HG03196 (cell line): ENCODE data around the gene PRR18.

ENCODE experiments used
- ATAC-seq: cut with Tn5 transposase; IDR thresholded peaks from one replicate; pipeline ENCODE4 v1.9.1; 2021; ENCODE audit not compliant: unreplicated experiment

The PRR18 gene

DNA sequence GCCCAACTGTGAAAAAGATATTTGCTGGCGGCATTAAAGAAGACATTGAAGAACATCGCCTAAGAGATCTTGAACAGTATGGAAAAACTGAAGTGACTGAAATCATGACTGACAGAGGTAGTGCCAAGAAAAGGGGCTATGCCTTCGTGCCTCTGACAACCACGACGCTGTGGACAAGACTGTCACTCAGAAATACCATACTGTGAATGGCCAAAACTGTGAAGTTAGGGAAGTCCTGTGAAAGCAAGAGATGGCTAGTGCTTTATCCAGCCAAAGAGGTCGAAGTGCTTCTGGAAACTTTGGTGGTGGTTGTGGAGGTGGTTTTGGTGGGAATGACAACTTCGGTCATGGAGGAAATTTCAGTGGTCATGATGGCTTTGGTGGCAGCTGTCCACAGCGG is 26.7 kb upstream of the PRR18 start:
- no peak for ATAC-seq

DNA sequence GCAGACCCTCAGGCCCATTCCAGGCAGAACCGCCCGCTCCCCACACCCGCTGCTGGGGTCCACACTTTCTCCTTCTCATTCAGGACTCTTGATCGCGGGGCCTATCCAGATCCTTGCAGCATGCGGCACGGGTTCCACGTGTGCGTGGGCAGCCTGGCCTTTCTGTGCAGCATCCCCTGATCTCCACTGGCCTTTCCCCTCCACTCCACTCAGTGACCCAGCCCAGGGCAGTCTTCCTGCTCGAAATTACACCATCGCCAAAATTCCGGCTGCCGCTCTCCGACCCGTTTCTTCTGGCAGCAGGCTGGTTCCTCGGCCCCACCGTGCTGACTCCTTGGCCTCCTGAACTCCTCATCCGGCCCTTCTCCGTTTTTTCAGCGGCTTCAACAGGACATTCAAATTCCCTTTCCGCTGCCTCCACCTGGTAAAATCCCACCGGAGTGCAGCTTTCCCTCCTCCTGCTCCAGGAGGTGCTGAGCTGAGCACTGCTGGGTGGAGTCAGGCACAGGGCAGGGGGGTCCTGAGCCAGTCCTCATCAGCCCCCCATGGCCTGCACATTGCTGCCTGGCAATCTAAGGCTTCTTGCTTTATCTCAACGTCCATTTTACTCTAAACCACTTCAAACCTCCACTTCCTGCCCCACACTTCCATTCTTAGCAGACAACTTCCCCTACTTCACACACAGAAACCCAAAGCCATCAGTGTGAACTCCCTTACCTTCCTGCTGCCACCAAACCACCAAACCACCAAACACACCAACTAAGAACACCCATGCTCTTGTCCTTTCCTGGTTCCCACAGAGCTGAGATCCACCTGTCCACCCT is 25.2 kb upstream of the PRR18 start:
- peak; percentile 65 for ATAC-seq

DNA sequence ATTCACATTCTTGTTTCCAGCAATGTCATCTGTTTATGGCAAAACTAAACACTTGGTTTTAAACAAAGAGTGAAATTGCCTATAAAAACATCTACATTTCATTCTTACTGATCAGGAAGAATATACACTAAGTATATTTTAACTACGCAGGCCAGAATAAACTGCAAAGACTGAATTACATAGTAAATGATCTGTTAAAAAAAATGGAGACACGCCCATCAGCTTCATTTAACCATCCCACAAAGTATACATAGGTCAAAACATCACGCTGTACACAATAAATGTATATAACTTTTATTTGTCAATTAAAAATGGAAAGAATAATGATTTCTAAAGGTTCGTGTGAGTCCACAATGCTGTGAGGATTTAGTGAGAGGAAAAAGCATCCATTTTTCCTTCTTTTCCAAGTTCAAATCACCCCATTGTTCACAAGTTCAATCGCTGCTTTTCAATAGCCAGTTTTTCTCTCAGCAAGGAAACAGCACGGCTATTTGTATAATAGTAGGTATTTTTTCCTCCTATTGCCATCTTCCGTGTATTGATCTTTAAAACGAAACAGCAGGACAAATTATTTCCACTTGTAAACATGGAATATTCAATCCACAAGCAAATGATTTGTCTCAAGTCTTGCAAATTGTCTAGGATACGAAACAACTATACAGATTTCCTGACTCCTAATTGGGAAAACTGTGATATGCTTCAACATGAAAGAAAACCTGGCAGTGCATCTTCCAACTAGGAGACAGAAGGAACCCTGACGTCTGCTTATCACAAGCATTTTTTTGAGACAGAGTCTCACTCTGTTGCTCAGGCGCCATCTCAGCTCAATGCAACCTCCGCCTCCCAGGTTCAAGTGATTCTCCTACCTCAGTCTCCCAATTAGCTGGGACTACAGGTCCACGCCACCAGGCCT is 23.6 kb upstream of the PRR18 start:
- no peak for ATAC-seq

DNA sequence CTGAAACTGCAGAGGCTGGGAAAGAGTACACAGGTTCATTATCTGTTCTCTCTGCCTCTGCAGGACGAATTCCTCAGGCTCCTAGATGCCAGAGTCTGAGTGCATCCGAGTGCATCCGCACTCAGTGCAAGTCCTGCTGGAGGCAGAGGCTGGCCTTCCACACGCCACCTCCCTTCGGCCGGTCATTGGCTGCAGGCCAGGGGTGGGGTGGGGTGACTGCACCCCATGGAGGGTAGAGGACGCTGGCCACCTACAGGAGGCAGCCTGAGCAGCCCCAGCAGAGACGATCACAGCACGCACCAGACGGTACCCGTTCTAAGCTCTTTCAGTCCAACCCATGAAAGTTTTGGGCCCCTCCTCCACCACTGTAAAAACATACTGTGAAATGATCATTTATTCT is 22.4 kb upstream of the PRR18 start:
- ATAC-seq: no peak

DNA sequence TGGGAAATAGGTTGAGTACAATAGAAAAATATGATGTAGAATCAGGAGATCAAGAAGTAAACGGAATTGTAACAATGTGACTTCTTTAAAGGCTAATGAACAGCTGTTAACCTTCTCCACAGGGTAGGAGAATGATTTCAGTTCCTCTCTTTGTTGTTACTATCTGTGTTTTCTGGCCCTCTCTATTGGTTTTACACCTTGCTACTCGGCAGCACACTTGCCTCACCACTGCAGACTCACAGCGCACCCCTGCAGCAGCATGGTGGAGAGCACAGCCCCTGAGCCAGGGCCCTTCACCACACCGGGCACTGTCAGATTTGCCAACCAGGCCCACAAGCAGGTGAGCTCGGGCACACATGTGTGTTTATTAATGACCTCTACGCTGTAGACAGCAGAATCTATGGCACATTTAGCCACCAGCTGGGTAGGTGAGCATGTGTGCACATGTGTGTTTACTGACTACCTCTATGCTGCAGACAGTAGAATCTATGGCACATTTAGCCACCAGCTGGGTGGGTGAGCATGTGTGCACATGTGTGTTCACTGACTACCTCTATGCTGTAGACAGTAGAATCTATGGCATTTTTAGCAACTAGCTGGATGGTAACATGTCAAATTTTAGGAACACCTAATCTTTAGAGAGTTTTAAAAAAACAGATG is 17.3 kb upstream of the PRR18 start:
- peak; percentile 69 for ATAC-seq

DNA sequence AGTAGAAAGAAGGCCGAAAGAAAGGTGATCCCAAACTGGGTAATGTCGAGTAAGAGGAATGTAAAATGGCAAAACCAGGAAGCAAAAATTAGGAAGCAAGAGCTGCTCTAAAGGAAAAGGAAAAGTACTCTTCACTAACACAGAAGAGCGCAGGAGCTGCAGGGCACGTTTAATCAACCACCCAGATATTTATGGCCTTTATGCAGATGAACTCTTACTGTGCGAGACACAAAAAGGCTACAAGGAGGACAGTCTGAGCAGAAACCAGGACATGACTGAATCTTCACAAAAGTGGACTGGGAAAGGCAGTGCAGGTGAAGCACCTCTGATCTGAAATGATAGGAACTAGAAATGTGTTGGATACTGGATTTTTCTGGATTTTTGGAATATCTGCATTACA is 15.2 kb upstream of the PRR18 start:
- ATAC-seq: no peak

DNA sequence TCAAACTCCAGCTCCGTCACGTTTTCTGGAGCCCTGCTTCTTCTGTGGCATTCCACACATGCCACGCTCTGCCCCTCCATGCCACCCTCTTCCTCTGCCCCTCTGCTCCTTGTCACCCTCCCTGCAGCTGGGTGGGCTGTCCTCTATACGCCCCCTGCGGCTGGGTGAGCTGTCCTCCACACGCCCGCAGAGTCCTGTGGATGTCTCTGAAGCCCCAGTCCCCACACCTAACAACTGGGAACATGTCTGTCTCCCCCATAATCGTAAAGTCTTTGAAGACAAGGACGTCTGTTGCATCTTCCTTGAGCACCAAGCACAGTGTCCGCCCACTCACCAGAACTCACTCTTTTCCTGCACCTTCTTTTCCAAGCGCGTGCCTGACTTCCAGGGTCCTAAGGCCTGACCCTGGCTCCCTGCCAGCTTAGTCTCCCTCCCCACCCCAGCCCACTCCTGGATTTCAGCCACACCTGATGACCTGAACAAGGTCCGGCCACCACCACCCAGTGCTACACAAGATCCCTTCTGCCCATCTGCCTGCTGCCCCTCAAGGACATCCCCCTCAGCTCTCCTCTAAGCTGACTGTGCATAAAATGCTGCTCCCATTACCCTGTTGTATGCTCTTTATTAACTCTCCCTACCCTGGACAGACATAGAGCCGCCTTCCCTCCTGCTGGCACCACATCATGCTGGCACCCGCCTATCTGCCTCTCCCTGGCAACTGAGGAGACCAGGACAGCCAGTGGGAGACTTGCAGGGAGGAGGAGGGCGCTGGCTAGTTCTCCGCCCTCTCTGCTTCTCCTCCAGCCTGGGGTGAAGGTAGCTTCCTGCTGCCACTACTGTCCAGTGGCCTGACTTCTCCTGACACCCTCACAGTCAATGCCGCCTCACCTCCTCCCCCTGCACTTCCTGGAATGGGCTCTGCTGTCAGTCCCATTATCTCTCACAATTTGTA is 10.7 kb upstream of the PRR18 start:
- no peak for ATAC-seq

DNA sequence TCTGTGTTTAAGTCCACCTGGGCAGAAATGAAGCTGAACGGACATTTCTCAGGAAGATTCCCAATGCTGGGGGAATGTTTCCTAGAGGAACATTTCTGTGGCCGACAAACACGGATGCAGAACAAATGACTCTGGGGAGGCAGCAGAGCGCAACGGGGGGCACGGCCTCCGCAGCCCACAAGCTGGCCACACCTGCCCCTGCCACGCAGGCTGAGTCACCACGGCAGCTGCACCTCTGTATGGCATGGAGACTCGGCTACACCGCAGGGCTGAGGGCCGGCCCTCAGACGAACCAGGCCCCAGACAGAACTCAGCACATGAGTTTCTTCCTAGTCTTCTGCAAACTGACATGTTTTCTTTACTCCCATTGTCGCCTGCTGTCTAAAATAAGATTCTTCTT is 10.0 kb upstream of the PRR18 start:
- no peak for ATAC-seq

DNA sequence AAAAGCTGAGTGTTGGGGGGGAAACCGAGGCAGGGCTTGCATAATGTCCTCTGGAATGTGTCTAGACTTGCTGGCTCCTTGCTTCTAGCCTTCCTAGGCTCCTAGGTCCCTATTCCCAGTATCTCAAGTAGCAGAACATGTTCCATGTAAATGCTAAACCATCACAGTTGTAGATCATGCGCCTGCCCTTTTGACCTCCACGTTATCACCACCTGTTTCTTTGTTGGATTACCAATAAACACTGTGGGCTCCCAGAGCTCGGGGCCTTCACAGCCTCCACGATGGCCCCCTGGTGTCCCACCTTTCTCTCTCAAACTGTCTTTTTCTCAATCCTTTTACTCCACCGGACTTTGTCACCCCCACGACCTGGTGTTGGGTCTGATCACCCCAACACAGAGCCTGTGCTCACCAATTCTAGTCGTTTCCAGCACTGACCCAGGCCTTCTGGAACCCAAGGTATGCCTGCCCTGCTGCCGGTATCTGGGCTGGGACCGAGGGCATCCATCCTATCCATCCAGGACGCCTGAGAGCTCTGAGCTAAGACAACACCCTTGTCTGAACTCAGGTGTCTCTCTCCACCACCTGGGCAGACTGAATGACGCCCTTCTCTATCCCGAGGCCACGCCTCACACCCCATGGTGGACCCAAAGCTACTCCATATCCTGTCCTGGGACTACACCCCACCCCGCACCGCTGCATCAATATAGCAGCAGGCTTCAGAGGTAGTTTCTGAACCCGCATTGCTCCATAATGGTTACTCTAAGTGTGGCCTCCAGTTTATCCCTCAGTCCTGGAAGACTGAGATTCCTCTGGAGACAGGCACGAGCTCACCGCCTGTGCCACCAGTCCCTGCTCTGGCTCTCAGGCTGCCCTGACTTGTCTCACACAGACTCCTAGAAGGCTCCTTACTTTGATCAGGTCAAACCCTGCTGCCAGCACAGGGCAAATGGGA is 9.3 kb upstream of the PRR18 start:
- no peak for ATAC-seq

DNA sequence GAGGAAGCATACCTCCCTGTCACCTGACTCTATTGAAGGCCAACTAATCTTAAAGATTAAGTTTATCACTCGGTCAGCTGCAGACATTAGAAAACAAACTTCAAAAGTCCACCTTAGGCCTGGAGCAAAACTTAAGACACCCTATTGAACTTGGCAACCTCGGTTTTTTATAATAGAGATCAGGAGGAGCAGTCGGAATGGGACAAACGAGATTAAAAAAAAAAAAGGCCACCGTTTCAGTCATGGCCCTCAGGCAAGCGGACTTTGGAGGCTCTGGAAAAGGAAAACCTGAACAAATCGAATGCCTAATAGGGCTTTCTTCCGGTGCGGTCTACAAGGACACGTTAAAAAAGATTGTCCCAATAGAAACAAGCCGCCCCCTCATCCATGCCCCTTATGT is 7.2 kb upstream of the PRR18 start:
- no peak for ATAC-seq

DNA sequence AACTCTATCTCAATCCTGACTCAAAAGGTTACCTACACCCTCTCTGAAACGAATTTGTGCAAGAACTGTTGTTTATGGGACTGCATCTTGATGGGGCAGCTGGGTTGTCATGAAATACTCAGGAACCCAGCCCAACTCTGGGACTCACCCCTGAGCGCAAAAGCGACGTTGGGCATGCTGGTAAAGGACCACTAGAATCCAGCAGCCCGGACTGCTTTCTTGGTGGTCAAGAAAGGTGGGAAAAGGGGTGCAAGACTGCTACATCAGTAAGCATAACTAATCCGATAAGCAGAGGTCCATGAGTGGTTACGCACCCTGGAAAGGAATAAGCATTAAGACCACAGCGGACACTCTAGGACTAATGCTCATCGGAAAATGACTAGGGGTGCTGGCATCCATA is 6.3 kb upstream of the PRR18 start:
- ATAC-seq: no peak

DNA sequence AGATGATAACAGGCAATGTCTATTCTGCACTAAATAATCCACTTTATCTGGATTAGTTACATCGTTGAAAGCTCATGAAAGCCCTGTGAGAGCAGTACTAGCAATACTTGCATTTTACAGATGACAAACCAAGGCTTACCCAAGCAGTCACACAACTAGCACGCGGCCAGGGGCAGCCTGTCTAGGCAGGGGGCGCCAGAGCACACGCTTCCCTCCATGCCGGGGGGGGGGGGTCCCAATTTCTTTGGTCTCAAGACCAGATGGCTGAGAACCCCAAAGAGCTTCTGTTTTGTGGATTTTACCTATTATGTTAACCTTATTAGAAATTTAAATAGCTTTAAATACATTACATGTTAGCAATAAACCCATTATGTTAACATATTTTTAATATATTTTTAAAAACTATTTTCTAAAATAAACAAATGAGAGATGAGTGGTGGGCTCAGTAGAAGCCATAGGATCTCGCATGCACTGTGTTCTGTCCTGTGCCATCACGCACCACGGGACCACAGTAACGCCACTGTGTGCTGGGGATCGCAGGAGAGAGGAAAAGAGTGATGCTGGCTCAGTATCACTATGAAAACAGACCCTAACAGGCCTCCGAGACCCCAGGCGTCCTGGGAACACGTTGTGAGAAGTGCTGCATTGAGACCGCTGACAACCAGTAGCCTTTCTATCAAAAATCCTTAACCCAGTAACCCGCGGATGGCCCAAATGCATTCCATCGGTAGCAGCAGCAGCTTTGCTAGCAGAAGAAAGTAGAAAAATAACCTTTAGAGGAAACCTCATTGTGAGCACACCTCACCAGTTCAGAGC is 5.3 kb upstream of the PRR18 start:
- ATAC-seq: peak; percentile 73

DNA sequence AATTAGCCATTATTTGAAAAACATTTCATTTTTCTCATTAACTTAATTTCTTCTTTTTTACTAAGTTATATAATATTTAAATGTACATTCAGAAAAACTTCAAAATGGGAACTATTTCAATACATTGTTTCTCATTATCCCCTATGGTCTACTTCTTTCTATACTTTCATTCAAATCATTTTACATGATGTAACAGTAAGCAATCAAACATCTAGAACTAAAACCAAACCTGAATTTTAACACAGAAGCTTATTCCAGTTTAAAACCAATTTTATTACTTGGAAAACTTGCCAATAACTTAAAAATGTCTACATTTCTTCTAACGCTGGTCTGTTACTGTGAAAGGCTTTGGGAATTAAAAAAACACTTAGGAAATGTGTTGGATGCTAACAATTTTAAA is 4.6 kb upstream of the PRR18 start:
- no peak for ATAC-seq

DNA sequence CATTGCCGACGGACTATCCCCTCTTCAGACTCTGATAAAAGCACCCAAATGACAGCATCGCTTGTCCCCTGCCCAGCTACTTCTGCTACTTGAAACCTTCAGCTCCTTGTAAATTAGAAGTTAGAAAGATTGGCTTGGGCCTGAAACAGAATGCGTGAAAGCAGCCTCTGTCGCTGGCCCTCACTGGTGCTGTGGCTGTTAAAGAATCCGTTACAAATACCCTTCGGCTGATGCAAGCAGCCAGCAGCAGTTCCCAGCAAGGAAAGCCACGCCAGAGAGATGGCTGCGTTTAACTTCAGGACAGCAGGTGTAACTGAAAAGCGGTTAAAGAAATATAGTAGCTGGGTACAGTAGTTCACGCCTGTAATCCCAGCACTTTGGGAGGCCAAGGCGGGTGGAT is 2.4 kb upstream of the PRR18 start:
- ATAC-seq: no peak

DNA sequence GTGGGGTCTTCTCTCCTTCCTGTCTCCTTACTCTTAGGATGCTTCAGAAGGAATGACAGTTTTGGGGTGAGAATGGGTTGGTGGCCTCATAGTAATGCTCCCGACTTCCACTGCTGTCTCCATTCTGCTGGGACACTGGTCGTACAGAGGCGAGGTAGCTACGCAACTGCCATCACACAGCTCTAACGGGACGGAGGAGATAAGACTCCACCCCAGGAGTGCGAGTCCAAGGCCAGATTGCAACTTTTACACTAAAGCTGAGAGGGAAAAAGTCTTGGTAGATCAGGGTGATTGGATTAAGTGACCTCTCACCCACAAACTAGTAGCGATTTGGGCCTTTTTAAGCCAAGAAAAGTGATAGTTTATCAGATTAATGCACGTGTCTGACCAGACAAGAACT is 1.8 kb upstream of the PRR18 start:
- no peak for ATAC-seq

DNA sequence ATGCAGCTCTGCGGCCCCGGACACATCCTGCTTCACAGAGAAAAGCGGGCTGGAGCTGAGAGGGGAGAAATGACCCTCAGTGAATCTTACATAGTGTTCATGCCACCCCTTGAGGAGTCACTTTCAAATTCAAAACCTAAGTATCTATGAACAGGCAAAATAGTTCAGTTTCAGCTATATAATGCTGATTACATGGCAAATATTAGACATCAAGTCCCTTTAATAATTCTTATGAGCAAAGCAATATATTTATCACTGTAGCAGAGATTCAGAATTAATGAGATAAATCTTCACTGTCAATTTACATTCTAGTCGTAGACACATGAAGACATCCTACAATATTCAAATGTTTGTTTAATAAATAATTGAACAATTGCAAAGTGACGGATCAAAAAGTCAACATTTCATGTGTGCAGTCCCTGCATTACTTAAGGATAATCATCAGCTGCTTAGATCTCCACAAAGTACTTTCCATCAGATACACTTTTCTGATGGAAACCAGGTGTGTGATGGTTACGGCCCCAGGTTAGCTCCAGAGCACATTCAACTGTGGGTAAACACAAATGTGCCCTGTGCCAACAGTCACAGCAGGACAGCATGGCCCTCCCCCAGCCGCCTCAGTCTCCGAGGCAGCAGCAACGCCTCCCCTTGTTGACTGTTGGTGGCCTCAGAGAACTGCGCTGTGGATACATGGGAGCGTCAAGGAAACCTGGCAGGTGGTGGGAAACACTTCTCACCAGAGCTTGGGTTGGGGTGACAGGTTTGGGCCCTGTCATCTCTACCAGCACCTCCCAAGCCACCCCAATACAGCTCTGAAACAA is 787 bp upstream of the PRR18 start:
- no peak for ATAC-seq

DNA sequence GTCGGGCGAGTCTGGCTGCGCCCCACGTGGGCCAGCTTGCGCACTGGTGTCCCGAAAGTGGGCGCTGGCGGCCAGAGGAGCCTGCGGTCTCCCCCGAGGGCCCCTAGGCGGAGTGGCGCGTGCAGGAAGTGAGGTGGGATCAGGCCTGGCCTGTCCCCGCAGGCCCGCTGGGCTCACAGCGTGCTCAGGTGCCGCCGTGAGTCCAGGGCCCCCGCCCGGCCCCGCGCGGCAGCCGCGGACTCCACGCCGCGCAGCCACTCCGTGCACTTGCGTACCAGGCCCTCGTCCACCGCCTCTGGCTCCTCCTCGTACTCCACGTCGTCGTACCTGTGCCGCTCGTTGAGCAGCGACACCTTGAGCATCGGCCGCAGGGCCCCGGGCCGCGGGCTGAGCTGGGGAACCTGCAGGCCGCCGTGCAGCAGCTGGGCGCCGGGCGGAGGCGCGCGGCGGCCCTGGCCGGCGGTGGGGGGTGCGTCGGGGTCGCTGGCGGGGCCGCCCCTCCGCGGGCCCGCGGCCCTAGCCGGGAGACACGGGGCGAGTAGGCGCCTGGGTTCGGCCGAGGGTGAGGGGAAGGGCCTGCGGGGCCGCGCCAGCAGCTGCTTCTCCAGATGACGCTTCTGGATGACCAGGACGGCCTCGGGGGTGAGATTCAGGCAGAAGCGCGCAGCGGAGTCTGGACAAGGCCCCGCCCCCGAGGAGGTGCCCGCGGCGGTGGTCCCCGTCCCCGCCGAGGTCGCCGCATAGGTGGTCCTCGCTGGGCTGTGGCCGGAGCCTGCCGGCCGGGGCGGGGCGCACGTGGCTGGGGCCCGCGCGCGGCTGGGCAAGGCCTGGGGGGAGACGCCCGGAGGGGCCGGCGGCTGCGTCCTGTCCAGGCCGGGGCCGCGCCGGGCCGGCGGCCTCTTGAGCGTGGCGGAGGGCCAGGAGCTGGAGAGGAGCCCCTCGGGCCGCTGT is 835 bp downstream of the PRR18 start:
- ATAC-seq: peak; percentile 11
